ENCODE results near the gene OR8H1. TPM values are rescaled to one million over a fixed set of nuclear protein-coding genes. Genes with fewer than 3 reads are reported as not detected.

Gene OR8H1
- total RNA-seq, 1 donor, result not detected

DNA sequence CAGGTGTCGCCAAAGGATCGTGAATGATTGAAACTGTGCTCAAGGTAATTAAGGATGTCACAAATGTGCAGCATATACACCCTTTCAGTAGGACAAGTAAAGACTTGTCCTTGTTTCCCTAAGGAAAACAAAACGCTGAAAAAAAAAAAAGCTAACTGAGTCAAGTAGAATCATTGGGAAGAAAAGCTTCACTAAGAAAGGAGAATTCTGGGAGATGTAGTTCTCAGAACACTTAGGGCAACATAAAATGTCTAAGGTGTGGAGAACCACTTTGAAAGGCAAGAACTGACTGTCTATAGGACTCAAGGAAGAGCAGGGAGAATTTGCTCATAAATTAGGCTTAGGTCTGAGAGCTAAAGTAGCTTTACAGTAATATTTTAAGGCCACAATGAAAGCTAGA is 21.0 kb downstream of the OR8H1 start:
- no peaks in the 10 kb centered on the region for H3K79me2 ChIP-seq (ENCODE audit: insufficient read depth, low read length)
- no peaks in the 10 kb centered on the region for H3K4me1 ChIP-seq (ENCODE audit: insufficient read depth, low read length)
- H3K4me3 ChIP-seq (ENCODE audit: insufficient read depth, low read length), result no peak overlapping the region
- H3K27ac ChIP-seq (ENCODE audit: low read depth, low read length), result no peak overlapping the region
- DNase-seq (ENCODE audit: insufficient read length, low spot score, missing footprints), result no peak
- H3K36me3 ChIP-seq (ENCODE audit: insufficient read depth, low read length), result no peaks in the 10 kb centered on the region
- no peak overlapping the region for H3K4me2 ChIP-seq (ENCODE audit: insufficient read depth, low read length)
- H4K20me1 ChIP-seq (ENCODE audit: insufficient read depth, low read length), result no peaks in the 10 kb centered on the region
- no peak overlapping the region for H2AFZ ChIP-seq (ENCODE audit: low read length)
- no peaks in the 10 kb centered on the region for H3K27me3 ChIP-seq (ENCODE audit: insufficient read depth, low read length)
- TF ChIP-seq, protein P1, sequence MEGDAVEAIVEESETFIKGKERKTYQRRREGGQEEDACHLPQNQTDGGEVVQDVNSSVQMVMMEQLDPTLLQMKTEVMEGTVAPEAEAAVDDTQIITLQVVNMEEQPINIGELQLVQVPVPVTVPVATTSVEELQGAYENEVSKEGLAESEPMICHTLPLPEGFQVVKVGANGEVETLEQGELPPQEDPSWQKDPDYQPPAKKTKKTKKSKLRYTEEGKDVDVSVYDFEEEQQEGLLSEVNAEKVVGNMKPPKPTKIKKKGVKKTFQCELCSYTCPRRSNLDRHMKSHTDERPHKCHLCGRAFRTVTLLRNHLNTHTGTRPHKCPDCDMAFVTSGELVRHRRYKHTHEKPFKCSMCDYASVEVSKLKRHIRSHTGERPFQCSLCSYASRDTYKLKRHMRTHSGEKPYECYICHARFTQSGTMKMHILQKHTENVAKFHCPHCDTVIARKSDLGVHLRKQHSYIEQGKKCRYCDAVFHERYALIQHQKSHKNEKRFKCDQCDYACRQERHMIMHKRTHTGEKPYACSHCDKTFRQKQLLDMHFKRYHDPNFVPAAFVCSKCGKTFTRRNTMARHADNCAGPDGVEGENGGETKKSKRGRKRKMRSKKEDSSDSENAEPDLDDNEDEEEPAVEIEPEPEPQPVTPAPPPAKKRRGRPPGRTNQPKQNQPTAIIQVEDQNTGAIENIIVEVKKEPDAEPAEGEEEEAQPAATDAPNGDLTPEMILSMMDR (IDR thresholded peaks at IDR 0.05; ENCODE audit: extremely low read depth, low read depth, low read length), result no peak
- H3K9me3 ChIP-seq (ENCODE audit: low read depth, low read length), result no peaks in the 10 kb centered on the region

DNA sequence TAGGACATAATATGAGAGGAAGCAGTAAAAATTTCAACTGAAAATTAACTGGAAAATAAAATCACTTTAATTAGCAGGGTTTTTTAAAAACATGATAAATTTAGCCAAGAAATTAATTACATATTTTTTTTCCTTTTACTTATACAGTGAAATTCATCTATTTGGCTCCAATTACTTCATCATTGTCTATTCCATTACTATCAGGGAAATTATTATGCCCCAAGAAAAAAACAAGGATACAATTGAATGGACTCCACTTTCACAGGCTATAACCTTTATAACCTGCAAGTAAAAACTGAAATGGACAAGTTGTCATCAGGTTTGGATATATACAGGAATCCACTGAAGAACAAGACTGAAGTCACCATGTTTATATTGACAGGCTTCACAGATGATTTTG is 40.1 kb downstream of the OR8H1 start, which contains the start of gene OR5T3:
Gene OR5T3, plus strand, starts transcription at position 301 of the 400 bp plus-strand sequence. Its CDS starts 0 bp downstream, at position 301.
- H4K20me1 ChIP-seq (ENCODE audit: insufficient read depth, low read length), result no peaks in the 10 kb centered on the region
- H3K4me3 ChIP-seq (ENCODE audit: insufficient read depth, low read length), result no peak within 1 kb of the TSS
- no peak within 1 kb of the TSS for H3K4me2 ChIP-seq (ENCODE audit: insufficient read depth, low read length)
- no peak for DNase-seq (ENCODE audit: insufficient read length, low spot score, missing footprints)
- no peak within 1 kb of the TSS for H3K27ac ChIP-seq (ENCODE audit: low read depth, low read length)
- H3K9me3 ChIP-seq (ENCODE audit: low read depth, low read length), result no peaks in the 10 kb centered on the region
- no peaks in the 10 kb centered on the region for H3K4me1 ChIP-seq (ENCODE audit: insufficient read depth, low read length)
- no peaks in the 10 kb centered on the region for H3K36me3 ChIP-seq (ENCODE audit: insufficient read depth, low read length)
- no peak within 1 kb of the TSS for H2AFZ ChIP-seq (ENCODE audit: low read length)
- TF ChIP-seq, protein P1 (IDR thresholded peaks at IDR 0.05; ENCODE audit: extremely low read depth, low read depth, low read length), result no peak
- no peaks in the 10 kb centered on the region for H3K79me2 ChIP-seq (ENCODE audit: insufficient read depth, low read length)
- no peaks in the 10 kb centered on the region for H3K27me3 ChIP-seq (ENCODE audit: insufficient read depth, low read length)

Other genes starting within 250 kb of the OR8H1 start
- gene OR8I2, start 198.9 kb downstream of the OR8H1 start, total RNA-seq, result not detected in 2 replicates
- not detected in 2 replicates for gene OR8H2, start 188.6 kb downstream of the OR8H1 start, total RNA-seq
- gene OR8H3, start 169.9 kb downstream of the OR8H1 start, total RNA-seq, result not detected in 2 replicates
- not detected in 2 replicates for gene OR8J3, start 152.1 kb downstream of the OR8H1 start, total RNA-seq
- gene OR8K5, start 131.9 kb downstream of the OR8H1 start, total RNA-seq, result not detected in 2 replicates
- gene OR5J2, start 115.6 kb downstream of the OR8H1 start, total RNA-seq, result not detected in 2 replicates
- not detected in 2 replicates for gene OR5T2, start 58.0 kb downstream of the OR8H1 start, total RNA-seq
- gene OR5T3, start 40.0 kb downstream of the OR8H1 start, total RNA-seq, result not detected in 2 replicates
- gene OR5T1, start 18.1 kb downstream of the OR8H1 start, total RNA-seq, result not detected in 2 replicates
- not detected in 2 replicates for gene OR8K3, start 22.9 kb upstream of the OR8H1 start, total RNA-seq
- gene OR8K1, start 53.8 kb upstream of the OR8H1 start, total RNA-seq, result not detected in 2 replicates
- not detected in 2 replicates for gene OR8J1, start 62.0 kb upstream of the OR8H1 start, total RNA-seq
- not detected in 2 replicates for gene OR8U1, start 83.4 kb upstream of the OR8H1 start, total RNA-seq
- gene OR5AL1, start 120.4 kb upstream of the OR8H1 start, total RNA-seq, result not detected in 2 replicates
- not detected in 2 replicates for gene OR5M3, start 181.1 kb upstream of the OR8H1 start, total RNA-seq
- gene OR5M8, start 199.1 kb upstream of the OR8H1 start, total RNA-seq, result not detected in 2 replicates